RWPE1 (cell line): Measurements from ENCODE around the gene SLX4.

Experiments used
- CTCF ChIA-PET: fragments of 350-600 bp; sonication (Branson Sonifier 250); formaldehyde crosslinking; extraction: SDS; loops from one replicate; lab custom pipeline; 2021; lab: Yijun Ruan, JAX
- POLR2A ChIA-PET: fragments of 400-600 bp; formaldehyde crosslinking; extraction: SDS; loops from one replicate; lab custom pipeline; 2020; ENCODE audit warnings: antibody characterized with exemption; ENCODE audit not compliant: low non-redundant PET; lab: Yijun Ruan, JAX
- DNase-seq: peaks from one replicate; pipeline ENCODE4 v3.0.0; 2012; ENCODE audit warnings: low spot score
- H3K27ac ChIP-seq: fragments of 450-650 bp; 2 replicates; pipeline ENCODE4 v1.5.1; 2017
- CTCF ChIP-seq: fragments of 450-650 bp; conservative IDR thresholded peaks from 2 replicates; pipeline ENCODE4 v1.5.1; 2017; ENCODE audit warnings: low read depth, mild to moderate bottlenecking

SLX4 gene

GRCh38 chr16:3595521-3596021 is 15.8 kb downstream of the SLX4 start:
- H3K27ac ChIP-seq, result no peak overlapping the region
- ChIA-PET CTCF (no interaction called here), POLR2A (no interaction called here)
- no peak for TF ChIP-seq CTCF
- DNase-seq, result no peak

GRCh38 chr16:3595110-3595486 is 16.3 kb downstream of the SLX4 start:
- CTCF ChIA-PET, result interaction anchor here (0.6 kb wide), 1 partner anchor 95 kb away, joined by 3 read pairs; no protein-coding TSS in a partner anchor
- no peak for TF ChIP-seq CTCF
- POLR2A ChIA-PET, result no interaction called here
- no peak for DNase-seq
- H3K27ac ChIP-seq, result no peak overlapping the region

GRCh38 chr16:3594316-3595109 is 16.9 kb downstream of the SLX4 start:
- ChIA-PET CTCF (interaction anchor here (0.6 kb wide), 1 partner anchor 94 kb away, joined by 3 read pairs; no protein-coding TSS in a partner anchor), POLR2A (no interaction called here)
- H3K27ac ChIP-seq, result no peak overlapping the region
- no peak for TF ChIP-seq CTCF
- DNase-seq, result no peak

- POLR2A ChIA-PET, result no interaction called here
- H3K27ac ChIP-seq, result no peak overlapping the region
- CTCF ChIA-PET, result interaction anchor here (1.2 kb wide), 1 partner anchor 22 kb away, joined by 3 read pairs; no protein-coding TSS in a partner anchor
- DNase-seq, result no peak
- TF ChIP-seq CTCF, result no peak
These were observed 18.8 kb downstream of the SLX4 start for GRCh38 chr16:3592559-3592958.

GRCh38 chr16:3591991-3592390 is 19.4 kb downstream of the SLX4 start:
- no peak for DNase-seq
- POLR2A ChIA-PET, result no interaction called here

GRCh38 chr16:3591436-3591803 is 20.0 kb downstream of the SLX4 start:
- no peak overlapping the region for H3K27ac ChIP-seq
- no peak for DNase-seq
- TF ChIP-seq CTCF, result no peak
- POLR2A ChIA-PET, result no interaction called here
- CTCF ChIA-PET, result no interaction called here

More at GRCh38 chr16:3591991-3592390, 19.4 kb downstream of the SLX4 start:
- TF ChIP-seq CTCF, result no peak
- CTCF ChIA-PET, result no interaction called here
- H3K27ac ChIP-seq, result no peak overlapping the region
